K562 (cell line): Measurements from ENCODE around the gene BCAS1. TPM values are rescaled to one million over a fixed set of nuclear protein-coding genes. Genes with fewer than 3 reads are reported as not detected.

Experiments
- CBX3 ChIP-seq, 2 experiments: IDR thresholded peaks; 1 replicate in 1 of 2; 2 replicates in 1 of 2; pipeline ENCODE4 v1.6.1; 2012; ENCODE audit warnings: inconsistent platforms in 2 of 2, low read length in 2 of 2, borderline replicate concordance in 1 of 2, control low read depth in 1 of 2
- EP300 ChIP-seq: IDR thresholded peaks from 2 replicates; pipeline ENCODE4 v1.6.1; 2012; ENCODE audit warnings: low read length, improper control_type of control experiment
- FOXM1 ChIP-seq, 2 experiments: fragments of 450-650 bp in 1 of 2; sonication (generic) in 1 of 2; formaldehyde crosslinking in 1 of 2; IDR thresholded peaks; 2 replicates each; pipeline versions ENCODE4 v1.6.1 to v1.9.0; 2017 to 2022; ENCODE audit warnings: low read depth in 2 of 2, mild to moderate bottlenecking in 2 of 2, missing genetic modification reagents in 1 of 2, moderate library complexity in 1 of 2
- GATA2 ChIP-seq: sonication (generic); formaldehyde crosslinking; IDR thresholded peaks from 2 replicates; pipeline ENCODE4 v1.4.0; 2020; ENCODE audit warnings: mild to moderate bottlenecking, missing genetic modification reagents
- HNRNPH1 ChIP-seq: fragments of 200-400 bp; formaldehyde crosslinking; optimal IDR thresholded peaks from 2 replicates; pipeline ENCODE3; 2017; ENCODE audit warnings: low read depth, mild to moderate bottlenecking, low read length, moderate library complexity
- KDM1A ChIP-seq, 2 experiments: fragments of 450-650 bp; IDR thresholded peaks; 2 replicates each; pipeline ENCODE4 v1.6.1; 2016; ENCODE audit warnings: mild to moderate bottlenecking in 2 of 2
- KLF1 ChIP-seq: fragments of 450-650 bp; IDR thresholded peaks from 2 replicates; pipeline ENCODE4 v1.6.1; 2016; ENCODE audit warnings: missing genetic modification characterization, missing compliant biosample characterization
- MED1 ChIP-seq: sonication (generic); formaldehyde crosslinking; IDR thresholded peaks from 2 replicates; pipeline ENCODE4 v1.8.1; 2023; ENCODE audit warnings: missing genetic modification reagents, borderline replicate concordance
- MEF2D ChIP-seq: conservative IDR thresholded peaks from 2 replicates; pipeline ENCODE4 v1.6.1; 2016; ENCODE audit warnings: low read depth, missing genetic modification characterization, missing compliant biosample characterization
- SOX6 ChIP-seq: fragments of 450-650 bp; IDR thresholded peaks from 2 replicates; pipeline ENCODE4 v1.6.1; 2014; ENCODE audit warnings: mild to moderate bottlenecking
- TBP ChIP-seq: optimal IDR thresholded peaks from 2 replicates; pipeline ENCODE3; 2011; ENCODE audit warnings: low read depth, low read length, improper control_type of control experiment
- TEAD4 ChIP-seq, 2 experiments: sonication (generic) in 1 of 2; formaldehyde crosslinking in 1 of 2; IDR thresholded peaks; 2 replicates each; pipeline versions ENCODE4 v1.6.1 to v1.8.0; 2012 to 2022; ENCODE audit warnings: borderline replicate concordance in 1 of 2, inconsistent platforms in 1 of 2, low read length in 1 of 2, mild to moderate bottlenecking in 1 of 2, missing genetic modification reagents in 1 of 2
- TFAM ChIP-seq: fragments of 250-450 bp; sonication (Bioruptor Pico); conservative IDR thresholded peaks from 2 replicates; pipeline ENCODE4 v1.5.0; 2021; ENCODE audit warnings: mild to moderate bottlenecking, moderate library complexity
- ZNF124 ChIP-seq: sonication (generic); formaldehyde crosslinking; IDR thresholded peaks from 2 replicates; pipeline ENCODE4 v1.8.1; 2022; ENCODE audit warnings: missing genetic modification reagents
- ZNF133 ChIP-seq: fragments of 250-450 bp; sonication (Bioruptor Pico); IDR thresholded peaks from 2 replicates; pipeline ENCODE4 v1.4.0; 2020; ENCODE audit warnings: mild to moderate bottlenecking
- ZNF175 ChIP-seq: fragments of 200-800 bp; sonication (Bioruptor generic); IDR thresholded peaks from 2 replicates; pipeline ENCODE4 v1.6.1; 2016; ENCODE audit warnings: low read depth, mild to moderate bottlenecking, missing genetic modification characterization, missing compliant biosample characterization
- ZNF589 ChIP-seq: fragments of 200-800 bp; sonication (Bioruptor generic); IDR thresholded peaks from 2 replicates; pipeline ENCODE4 v1.6.1; 2016; ENCODE audit warnings: low read depth, missing genetic modification characterization, missing compliant biosample characterization
- ZNF592 ChIP-seq: fragments of 450-650 bp; IDR thresholded peaks from 2 replicates; pipeline ENCODE4 v1.6.1; 2017; ENCODE audit warnings: antibody characterized with exemption, mild to moderate bottlenecking
- polyA plus RNA-seq, 8 experiments: library from polyadenylated mRNA; depleted of rRNA in 4 of 8; stranded (reverse) in 5 of 8; unstranded in 3 of 8; fragments of >200 nt; fragmentation: Nextera tagmentation in 2 of 8; fragmentation: Illumina TruSeq in 1 of 8; extraction: Ambion mirVana in 2 of 8; extraction: Trizol in 1 of 8; gene quantifications; 2 replicates each; pipeline versions ENCODE4 v1.2.1 to v1.2.3, GENCODE V29; 2011 to 2014; ENCODE audit warnings: inconsistent platforms in 1 of 8, missing spikeins in 1 of 8
- total RNA-seq, 7 experiments: library from RNA; depleted of rRNA in 6 of 7; stranded (reverse); fragments of >200 nt in 6 of 7; fragmentation: Illumina TruSeq in 2 of 7; extraction: Trizol in 2 of 7; gene quantifications; 2 replicates each; pipeline versions ENCODE4 v1.2.1 to v1.2.3, GENCODE V29; 2011 to 2021; ENCODE audit warnings: low replicate concordance in 1 of 7
- TF ChIP-seq, protein P1 (sequence below), 3 experiments: fragments of 200-800 bp in 1 of 3; fragments of 250-450 bp in 1 of 3; fragments of 450-650 bp in 1 of 3; sonication (Bioruptor Pico) in 1 of 3; sonication (Bioruptor generic) in 1 of 3; formaldehyde crosslinking in 1 of 3; IDR thresholded peaks; 2 replicates each; pipeline versions ENCODE4 v1.6.1 to v1.8.0; 2016 to 2022; ENCODE audit warnings: mild to moderate bottlenecking in 2 of 3, missing genetic modification characterization in 2 of 3, missing compliant biosample characterization in 1 of 3, moderate library complexity in 1 of 3

BCAS1 gene
- total and polyA plus RNA-seq, 9 of the 15 experiments (the other 6 are each of a cell fraction or from before 2014, with no cell fraction given): 0.18 to 2.3 (median 0.93) TPM

DNA sequence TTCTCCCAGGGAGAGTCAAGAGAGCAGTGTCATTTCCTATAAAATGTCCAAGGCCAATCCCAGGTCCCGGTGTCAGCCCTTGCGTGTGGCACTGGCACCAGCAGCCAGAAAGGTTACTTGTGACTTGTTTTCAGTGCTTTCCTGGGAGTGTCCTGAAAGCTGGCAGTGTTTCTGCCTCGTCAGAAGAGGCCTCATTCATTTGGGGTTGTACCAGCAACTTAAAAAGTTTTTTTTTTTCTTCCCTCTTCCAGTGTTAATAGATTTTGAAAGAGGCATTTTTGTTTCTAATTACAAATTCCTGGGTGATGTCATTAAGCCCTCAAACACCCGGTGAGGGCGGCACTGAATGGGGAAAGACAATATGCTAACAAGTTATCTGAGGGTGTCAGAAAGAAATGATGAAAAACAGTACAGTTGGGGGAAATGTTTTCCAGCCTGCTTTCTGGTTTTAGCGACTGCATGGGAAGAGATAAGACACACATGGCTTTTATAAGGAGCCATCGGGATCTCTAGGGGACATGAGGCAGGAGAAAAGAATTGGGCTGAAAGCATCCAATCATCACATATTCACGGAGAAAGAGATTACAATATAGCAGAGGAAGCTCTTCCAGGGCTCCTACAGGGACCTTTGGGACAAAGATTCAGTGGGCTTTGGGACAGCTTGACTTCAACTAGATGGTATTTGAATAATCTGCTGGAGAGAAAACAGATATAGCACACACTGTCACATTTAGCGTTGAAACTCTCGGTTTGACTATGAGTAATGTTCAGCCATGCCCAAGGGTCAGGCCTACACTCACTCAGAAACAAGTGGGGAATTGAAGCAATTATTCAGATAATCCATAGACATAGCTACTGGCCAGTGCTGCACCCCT, 153.0 kb downstream of the BCAS1 start (continued):
- no peak for TF ChIP-seq MED1 (CRISPR knock-in tag)
- peak; percentile 69 for TF ChIP-seq FOXM1 (IDR thresholded peaks at IDR 0.05; ENCODE audit: low read depth)
- TF ChIP-seq FOXM1 (CRISPR knock-in tag; IDR thresholded peaks at IDR 0.05; ENCODE audit: low read depth): no peak
- TF ChIP-seq ZNF175 (CRISPR knock-in tag): peak; percentile 81
- TF ChIP-seq KDM1A (IDR thresholded peaks at IDR 0.05): peak; percentile 36 to 44; a peak in 1 of 4 replicates
- peak; percentile 87 for TF ChIP-seq TEAD4 (IDR thresholded peaks at IDR 0.05; ENCODE audit: low read length)
- no peak for TF ChIP-seq TEAD4 (CRISPR knock-in tag; IDR thresholded peaks at IDR 0.05; ENCODE audit: borderline replicate concordance)
- TF ChIP-seq TFAM (CRISPR knock-in tag): no peak
- 0 out of 3 replicates have a peak, but pooled peaks of 1 of the 2 experiments have one; percentile 27 for TF ChIP-seq CBX3 (IDR thresholded peaks at IDR 0.05; ENCODE audit: borderline replicate concordance in 1 of 2, low read length in 2 of 2)
- TF ChIP-seq ZNF592: peak; percentile 77
- TF ChIP-seq, protein P1, sequence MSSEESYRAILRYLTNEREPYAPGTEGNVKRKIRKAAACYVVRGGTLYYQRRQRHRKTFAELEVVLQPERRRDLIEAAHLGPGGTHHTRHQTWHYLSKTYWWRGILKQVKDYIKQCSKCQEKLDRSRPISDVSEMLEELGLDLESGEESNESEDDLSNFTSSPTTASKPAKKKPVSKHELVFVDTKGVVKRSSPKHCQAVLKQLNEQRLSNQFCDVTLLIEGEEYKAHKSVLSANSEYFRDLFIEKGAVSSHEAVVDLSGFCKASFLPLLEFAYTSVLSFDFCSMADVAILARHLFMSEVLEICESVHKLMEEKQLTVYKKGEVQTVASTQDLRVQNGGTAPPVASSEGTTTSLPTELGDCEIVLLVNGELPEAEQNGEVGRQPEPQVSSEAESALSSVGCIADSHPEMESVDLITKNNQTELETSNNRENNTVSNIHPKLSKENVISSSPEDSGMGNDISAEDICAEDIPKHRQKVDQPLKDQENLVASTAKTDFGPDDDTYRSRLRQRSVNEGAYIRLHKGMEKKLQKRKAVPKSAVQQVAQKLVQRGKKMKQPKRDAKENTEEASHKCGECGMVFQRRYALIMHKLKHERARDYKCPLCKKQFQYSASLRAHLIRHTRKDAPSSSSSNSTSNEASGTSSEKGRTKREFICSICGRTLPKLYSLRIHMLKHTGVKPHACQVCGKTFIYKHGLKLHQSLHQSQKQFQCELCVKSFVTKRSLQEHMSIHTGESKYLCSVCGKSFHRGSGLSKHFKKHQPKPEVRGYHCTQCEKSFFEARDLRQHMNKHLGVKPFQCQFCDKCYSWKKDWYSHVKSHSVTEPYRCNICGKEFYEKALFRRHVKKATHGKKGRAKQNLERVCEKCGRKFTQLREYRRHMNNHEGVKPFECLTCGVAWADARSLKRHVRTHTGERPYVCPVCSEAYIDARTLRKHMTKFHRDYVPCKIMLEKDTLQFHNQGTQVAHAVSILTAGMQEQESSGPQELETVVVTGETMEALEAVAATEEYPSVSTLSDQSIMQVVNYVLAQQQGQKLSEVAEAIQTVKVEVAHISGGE (CRISPR knock-in tag; IDR thresholded peaks at IDR 0.05): peak in 1 of 3 experiments; percentile 76; a peak in 2 of 6 replicates
- TF ChIP-seq ZNF589 (CRISPR knock-in tag): peak; percentile 95
- TF ChIP-seq SOX6: peak; percentile 91
- TF ChIP-seq ZNF124: no peak
- TF ChIP-seq KLF1: no peak
- TF ChIP-seq ZNF133: no peak
- TF ChIP-seq MEF2D (tag): peak; percentile 27; the same call in 1 of the 2 replicates
- TF ChIP-seq EP300: peak; percentile 96
- TF ChIP-seq HNRNPH1: no peak
- 0 out of 2 replicates have a peak, but pooled peaks have one; percentile 61 for TF ChIP-seq GATA2 (CRISPR knock-in tag)
- TF ChIP-seq TBP: peak; percentile 21
